HTR-8/SVneo (cell line): ENCODE results near the gene GSTM3.
"Not testable (repeated sequence)": the region's sequence is repeated elsewhere in the genome, so short reads cannot be mapped to it uniquely, and the experiment has no call there.

ENCODE experiments used
- DNase-seq: peaks from one replicate; pipeline ENCODE4 v3.0.0; 2011; ENCODE audit warnings: low spot score, mixed read lengths; ENCODE audit not compliant: insufficient read length
- FAIRE-seq: peaks from 2 replicates; lab custom pipeline; 2011; peaks lifted over from hg19 to GRCh38; lab: Jason Lieb, UNC

GSTM3 gene

DNA sequence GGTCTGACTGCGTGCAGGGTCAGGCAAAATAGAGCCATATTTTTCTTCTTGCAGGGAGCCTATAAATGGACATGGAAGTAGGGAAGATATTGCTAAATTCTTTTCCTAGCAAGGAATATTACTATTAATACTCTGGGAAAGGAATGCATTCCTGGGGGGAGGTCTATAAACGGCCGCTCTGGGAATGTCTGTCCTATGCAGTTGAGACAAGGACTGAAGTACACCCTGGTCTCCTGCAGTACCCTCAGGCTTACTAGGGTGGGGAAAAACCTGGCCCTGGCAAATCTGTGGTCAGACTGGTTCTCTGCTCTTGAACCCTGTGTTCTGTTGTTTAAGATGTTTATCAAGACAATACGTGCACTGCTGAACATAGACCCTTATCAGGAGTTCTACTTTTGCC lies 31.9 kb downstream of the GSTM3 start:
- FAIRE-seq, DNase-seq: not testable (repeated sequence)

DNA sequence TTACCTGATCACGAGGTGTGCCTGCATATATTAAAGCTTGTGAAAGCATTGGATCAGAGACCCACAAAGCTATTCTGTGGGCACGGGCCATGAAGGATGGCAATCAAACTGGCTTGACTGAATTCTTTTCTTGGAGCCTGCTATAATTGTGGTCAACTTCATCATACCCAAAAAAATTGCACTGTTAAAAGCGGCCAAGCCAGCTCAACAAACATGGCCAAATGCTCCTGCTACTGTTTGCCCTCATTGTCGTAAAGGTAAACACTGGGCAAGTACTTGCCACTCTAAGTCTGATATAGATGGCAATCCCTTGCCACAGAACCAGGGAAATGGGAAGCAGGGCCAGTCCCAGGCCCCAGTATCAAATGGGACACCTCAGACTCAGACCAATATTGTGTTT lies 35.4 kb downstream of the GSTM3 start:
- FAIRE-seq (no peak), DNase-seq (no peak)

DNA sequence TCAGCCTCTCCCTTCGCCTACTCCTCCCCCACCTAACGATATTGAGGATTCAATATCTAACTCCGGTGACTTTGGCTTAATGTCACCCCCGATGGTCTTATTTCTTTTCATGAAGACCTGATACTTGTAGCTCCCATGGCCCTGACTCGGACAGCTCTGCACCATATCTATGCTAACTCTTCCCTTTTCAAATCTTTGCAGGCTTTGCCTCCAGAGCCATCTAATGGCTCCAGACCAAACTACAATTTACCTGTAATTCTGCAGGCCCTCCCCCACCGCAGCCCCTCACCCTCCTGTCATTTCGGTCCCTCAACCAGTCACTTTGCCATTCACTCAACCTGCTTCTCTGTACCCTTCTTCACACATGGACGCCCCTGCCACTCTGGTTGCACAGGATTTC lies 36.7 kb downstream of the GSTM3 start:
- no peak for DNase-seq
- FAIRE-seq, result no peak

DNA sequence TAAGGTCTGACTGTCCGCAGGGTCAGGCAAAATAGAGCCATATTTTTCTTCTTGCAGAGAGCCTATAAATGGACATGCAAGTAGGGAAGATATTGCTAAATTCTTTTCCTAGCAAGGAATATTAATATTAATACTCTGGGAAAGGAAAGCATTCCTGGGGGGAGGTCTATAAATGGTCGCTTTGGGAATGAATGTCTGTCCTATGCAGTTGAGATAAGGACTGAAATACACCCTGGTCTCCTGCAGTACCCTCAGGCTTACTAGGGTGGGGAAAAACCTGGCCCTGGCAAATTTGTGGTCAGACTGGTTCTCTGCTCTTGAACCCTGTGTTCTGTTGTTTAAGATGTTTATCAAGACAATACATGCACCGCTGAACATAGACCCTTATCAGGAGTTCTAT lies 37.9 kb downstream of the GSTM3 start:
- DNase-seq, FAIRE-seq: not testable (repeated sequence)

DNA sequence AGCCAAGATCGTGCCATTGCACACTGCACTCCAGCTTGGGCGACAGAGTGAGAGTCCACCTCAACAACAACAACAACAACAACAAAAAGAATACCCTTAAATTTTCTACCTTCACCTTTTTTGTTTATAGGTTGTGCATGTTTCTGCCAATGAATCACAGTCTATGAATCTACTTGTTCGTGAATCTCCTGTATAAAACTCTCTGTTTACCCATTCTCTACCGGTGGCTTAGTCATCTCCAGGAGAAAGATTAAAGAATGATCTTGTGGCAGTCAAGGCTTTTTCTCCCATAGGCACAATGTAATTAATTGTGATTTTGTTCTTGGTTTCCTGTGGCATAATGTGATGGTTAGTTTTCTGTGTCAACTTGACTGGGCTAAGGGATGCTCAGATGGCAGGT lies 43.0 kb downstream of the GSTM3 start:
- FAIRE-seq, result not testable (repeated sequence)

DNA sequence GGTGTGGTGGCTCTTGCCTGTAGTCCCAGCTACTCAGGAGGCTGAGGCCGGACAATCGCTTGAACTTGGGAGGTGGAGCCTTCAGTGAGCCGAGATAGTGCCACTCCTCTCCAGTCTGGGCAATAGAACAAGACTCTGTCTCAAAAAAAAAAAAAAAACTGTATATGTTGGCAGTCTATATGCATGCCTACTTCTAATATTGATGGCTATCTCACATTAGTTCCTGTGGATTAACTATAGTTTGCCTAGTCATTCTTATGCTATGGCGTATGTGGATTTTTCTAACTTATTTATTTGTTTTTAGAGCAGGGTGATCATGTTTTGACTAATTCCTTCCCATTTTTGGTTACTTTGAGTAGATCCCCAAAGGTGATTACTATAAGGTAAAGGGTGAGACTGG lies 43.8 kb downstream of the GSTM3 start:
- FAIRE-seq, result no peak
- DNase-seq, result no peak

More for the DNA sequence above, 43.0 kb downstream of the GSTM3 start:
- not testable (repeated sequence) for DNase-seq

DNA sequence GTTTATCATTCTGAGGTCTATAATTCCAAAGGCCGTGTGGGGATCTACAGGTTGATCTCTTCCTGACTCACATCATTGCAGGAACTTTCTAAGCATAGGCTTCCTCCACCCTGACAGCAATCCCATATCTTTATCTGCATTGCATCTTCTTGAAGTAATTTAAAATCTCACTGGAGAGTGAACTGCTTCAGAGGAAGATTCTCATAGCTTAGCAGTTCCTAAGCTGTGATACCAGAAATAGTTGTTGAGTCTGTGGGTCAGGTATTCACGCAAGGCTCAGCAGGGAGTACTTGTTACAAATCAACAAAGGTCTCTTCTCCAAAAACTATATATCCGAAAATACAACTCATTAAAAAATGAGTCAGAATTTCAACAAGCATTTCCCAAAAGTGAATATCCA lies 45.7 kb downstream of the GSTM3 start:
- not testable (repeated sequence) for FAIRE-seq, DNase-seq

DNA sequence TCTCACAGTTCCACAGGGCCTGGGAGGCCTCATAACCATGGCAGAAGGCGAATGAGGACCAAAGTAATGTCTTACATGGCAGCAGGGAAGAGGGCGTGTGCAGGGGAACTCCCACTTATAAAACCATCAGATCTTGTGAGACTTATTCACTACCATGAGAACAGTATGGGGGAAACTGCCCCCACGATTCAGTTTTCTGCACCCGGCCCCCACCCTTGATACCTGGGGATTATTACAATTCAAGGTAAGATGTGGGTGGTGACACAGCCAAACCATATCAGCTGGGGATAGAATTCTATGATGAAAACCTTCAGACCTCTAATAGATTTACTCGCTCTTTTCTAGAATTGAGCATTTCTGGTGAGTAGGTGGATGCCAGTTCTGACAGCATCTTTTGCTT lies 46.4 kb downstream of the GSTM3 start:
- DNase-seq, FAIRE-seq: not testable (repeated sequence)

DNA sequence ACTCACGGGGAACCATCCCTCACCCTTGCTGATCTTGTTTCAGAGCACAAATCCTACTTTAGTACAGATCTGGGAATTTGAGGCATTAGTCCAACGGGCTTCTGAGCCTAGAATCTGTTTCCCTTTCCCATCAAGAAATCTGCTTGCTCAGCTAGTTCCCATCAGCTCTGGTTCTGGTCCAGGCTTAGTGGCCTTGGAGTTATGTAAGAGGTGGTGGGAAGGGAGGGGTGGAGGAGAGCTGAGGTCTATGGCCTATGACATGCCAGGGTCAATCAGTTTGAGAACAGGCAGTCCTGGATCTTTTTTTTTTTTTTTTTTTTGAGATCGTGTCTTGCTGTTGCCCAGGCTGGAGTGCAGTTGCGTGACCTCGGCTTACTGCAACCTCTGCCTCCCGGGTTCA lies 49.1 kb downstream of the GSTM3 start:
- DNase-seq (no peak), FAIRE-seq (no peak)

DNA sequence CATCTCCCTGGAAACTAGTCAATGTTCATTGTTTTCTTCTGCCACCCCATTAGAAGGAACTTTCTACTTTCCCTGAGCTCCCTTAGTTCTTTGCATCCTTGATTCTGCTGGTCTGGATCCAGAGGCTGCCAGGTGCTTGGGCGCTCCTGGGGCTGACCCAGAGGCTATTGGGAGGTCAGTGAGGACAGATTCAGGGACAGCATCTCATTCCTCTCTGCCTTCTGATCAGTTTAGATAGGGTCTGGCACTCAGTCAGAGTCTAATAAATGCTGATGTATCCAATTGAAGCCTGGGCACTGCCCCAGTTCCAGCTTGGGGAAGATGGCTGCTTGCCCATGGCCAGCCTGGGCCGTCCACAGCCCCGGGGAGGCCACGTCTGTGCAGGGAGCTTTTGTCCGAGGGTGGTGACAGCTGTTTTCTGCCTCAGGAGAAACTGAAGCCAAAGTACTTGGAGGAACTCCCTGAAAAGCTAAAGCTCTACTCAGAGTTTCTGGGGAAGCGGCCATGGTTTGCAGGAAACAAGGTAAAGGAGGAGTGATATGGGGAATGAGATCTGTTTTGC lies 50.9 kb downstream of the GSTM3 start:
- DNase-seq (no peak), FAIRE-seq (no peak)

DNA sequence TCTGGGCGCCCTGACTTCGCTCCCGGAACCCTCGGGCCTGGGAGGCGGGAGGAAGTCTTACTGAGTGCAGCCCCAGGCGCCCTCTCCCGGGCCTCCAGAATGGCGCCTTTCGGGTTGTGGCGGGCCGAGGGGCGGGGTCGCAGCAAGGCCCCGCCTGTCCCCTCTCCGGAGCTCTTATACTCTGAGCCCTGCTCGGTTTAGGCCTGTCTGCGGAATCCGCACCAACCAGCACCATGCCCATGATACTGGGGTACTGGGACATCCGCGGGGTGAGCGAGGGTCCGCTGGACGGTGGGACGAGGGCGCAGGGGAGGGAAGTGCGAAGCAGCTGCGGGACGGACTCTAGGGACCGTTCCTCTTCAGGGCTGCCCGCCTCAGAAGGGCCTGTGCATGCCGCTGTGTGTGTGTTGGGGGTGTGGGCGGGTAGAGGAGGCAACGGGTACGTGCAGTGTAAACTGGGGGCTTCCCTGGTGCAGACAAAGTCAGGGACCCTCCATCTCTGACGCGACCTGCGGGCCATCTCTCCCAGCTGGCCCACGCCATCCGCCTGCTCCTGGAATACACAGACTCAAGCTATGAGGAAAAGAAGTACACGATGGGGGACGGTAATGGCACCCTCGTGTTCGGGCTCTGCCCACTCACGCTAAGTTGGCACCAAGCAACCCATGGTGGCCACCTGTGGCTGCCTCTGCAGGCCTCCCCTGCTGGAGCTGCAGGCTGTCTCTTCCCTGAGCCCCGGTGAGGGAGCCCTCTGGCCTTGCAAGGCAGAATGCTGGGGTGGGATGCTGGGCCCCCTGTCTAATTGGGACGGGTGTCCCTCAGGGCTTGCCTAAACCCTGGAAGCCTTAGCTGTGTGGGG lies 53.0 kb downstream of the GSTM3 start, which contains the start of gene GSTM1:
GSTM1 (plus strand) TSS at position 177 of the 859 bp plus-strand sequence; CDS start at position 234, 57 bp downstream.
- DNase-seq (no peak), FAIRE-seq (no peak)

DNA sequence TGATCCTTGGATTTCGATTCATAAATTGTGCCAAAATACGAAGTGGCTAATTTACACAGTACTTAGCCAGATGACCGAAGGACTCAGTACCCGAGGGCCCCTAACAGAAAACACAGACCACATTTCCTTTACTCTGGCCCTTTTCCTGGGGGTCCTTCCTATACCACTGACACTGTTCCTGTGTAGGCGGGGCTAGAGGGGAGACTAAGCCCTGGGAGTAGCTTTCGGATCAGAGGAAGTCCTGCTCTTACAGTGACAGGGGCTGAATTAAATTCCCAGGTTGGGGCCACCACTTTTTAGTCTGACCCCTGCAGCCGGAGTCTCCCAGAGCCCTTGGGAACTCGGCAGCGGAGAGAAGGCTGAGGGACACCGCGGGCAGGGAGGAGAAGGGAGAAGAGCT lies 53.7 kb downstream of the GSTM3 start:
- not testable (repeated sequence) for DNase-seq, FAIRE-seq

DNA sequence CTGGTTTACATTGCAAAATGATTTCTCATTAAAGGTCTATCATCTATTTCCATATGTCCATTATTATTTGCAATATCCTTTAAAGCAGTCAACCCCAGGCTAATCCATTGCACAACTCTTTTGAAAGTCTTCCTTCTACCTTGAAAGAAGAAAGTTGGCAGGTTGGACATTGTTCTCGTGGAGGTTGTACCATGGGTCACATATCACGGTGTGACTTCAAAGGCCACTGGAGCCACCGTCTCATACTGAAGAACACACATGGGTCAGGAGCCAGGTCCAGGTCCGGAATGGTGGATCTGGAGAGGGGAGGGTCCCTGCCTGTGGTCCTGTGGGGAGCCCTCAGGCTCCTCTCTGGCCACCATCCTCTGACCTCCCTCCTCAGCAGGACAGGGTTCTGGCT lies 54.9 kb downstream of the GSTM3 start:
- not testable (repeated sequence) for DNase-seq, FAIRE-seq

DNA sequence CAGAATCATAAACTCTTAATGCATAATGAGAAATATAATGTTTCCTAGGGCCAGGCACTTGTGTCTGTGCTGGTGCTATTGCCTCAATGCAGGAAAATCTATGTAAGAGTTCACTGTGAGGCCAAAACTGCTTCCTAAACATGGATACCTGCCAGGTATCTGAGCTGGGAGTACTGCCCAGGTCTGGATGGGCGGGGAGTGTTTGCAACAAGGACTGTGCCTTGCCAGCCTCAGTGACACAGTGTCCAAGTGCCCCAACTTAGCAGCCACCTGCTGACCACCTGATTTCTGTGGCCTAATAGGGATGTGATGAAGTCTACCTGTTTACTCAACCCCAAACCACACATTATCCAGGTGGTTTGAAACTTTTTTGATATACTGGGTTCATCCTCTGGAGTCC lies 55.4 kb downstream of the GSTM3 start:
- not testable (repeated sequence) for FAIRE-seq, DNase-seq

DNA sequence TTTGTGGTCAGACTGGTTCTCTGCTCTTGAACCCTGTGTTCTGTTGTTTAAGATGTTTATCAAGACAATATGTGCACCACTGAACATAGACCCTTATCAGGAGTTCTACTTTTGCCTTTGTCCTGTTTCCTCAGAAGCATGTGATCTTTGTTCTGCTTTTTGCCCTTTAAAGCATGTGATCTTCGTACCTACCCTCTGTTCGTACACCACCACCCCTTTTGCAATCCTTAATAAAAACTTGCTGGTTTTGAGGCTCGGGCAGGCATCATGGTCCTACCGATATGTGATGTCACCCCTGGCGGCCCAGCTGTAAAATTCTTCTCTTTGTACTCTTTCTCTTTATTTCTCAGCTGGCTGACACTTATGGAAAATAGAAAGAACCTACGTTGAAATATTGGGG lies 56.1 kb downstream of the GSTM3 start:
- FAIRE-seq, result not testable (repeated sequence)

More for the DNA sequence above, 56.1 kb downstream of the GSTM3 start:
- DNase-seq, result not testable (repeated sequence)
